H54 (cell line): Measurements from ENCODE around the gene ARHGAP35.

Experiments used
- DNase-seq: peaks from one replicate; pipeline ENCODE4 v3.0.0; 2011; ENCODE audit warnings: low spot score, mixed read lengths; ENCODE audit not compliant: insufficient read length
- FAIRE-seq: peaks from 3 replicates; lab custom pipeline; 2011; peaks lifted over from hg19 to GRCh38; lab: Jason Lieb, UNC
- POLR2A ChIP-seq: IDR thresholded peaks from 2 replicates; pipeline ENCODE4 v1.6.1; 2011; ENCODE audit warnings: low read depth, mild to moderate bottlenecking, low read length

The ARHGAP35 gene

GRCh38 chr19:46896076-46896794 lies 35.4 kb downstream of the ARHGAP35 start:
- no peak for FAIRE-seq
- TF ChIP-seq POLR2A = no peak
- DNase-seq = no peak

- DNase-seq (no peak), FAIRE-seq (no peak)
- no peak for TF ChIP-seq POLR2A
Observed at GRCh38 chr19:46898731-46899130, 37.9 kb downstream of the ARHGAP35 start.

- DNase-seq (no peak), FAIRE-seq (no peak)
- no peak for TF ChIP-seq POLR2A
Observed at GRCh38 chr19:46900341-46900740, 39.5 kb downstream of the ARHGAP35 start.

- FAIRE-seq (no peak), DNase-seq (no peak)
- no peak for TF ChIP-seq POLR2A
Observed at GRCh38 chr19:46901701-46902401, 41.1 kb downstream of the ARHGAP35 start.

GRCh38 chr19:46902402-46902766 lies 41.6 kb downstream of the ARHGAP35 start:
- DNase-seq = no peak
- TF ChIP-seq POLR2A = no peak
- FAIRE-seq = no peak

GRCh38 chr19:46903458-46903857 lies 42.7 kb downstream of the ARHGAP35 start:
- FAIRE-seq (no peak), DNase-seq (no peak)
- TF ChIP-seq POLR2A = no peak

- no peak for TF ChIP-seq POLR2A
- no peak for DNase-seq
- no peak for FAIRE-seq
Observed at GRCh38 chr19:46904114-46905060, 43.6 kb downstream of the ARHGAP35 start.

GRCh38 chr19:46906221-46906620 lies 45.4 kb downstream of the ARHGAP35 start:
- FAIRE-seq (no peak), DNase-seq (no peak)
- no peak for TF ChIP-seq POLR2A

- FAIRE-seq (no peak), DNase-seq (no peak)
- TF ChIP-seq POLR2A = no peak
Observed at GRCh38 chr19:46907880-46908279, 47.1 kb downstream of the ARHGAP35 start.

- no peak for TF ChIP-seq POLR2A
- DNase-seq = no peak
- no peak for FAIRE-seq
Observed at GRCh38 chr19:46909356-46909755, 48.6 kb downstream of the ARHGAP35 start.
